ENCODE measurements around the gene LNX1.
A peak's percentile ranks its signal among the peaks of the same experiment; 100 is the strongest.
"Not testable (repeated sequence)": the region's sequence is repeated elsewhere in the genome, so short reads cannot be mapped to it uniquely, and the experiment has no call there.

LNX1 gene

DNA sequence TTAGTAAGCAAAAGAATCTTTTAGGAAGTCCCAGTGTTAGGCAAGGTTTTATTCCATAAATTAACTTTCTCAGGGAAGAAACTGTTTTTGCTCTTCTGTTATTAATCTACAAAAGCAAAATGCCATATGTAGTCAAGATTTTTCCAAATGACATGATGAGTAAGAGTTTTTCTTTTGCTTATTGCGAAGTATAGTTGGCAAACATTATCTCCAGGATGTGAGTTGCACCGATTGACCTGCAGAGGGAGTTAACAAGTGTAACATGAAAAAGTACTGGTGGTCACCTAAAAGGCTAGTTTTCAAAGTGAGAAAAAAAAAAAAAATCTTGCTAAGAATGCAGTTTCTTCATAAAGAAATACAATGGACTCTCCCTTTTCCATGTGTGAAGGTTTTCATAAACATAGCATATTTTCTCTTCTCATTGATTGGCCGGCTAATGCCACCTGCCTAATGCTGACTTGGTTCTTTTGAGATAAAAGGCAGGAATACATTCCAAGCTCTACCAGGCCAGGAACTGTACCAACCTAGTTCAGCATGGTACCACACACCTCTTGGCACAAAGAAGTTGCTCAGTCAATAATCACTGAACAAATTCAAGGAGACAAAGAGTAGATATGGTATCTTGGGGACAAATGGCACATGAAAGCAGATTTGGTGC, 100.2 kb downstream of the LNX1 start:
- DNase-seq: peak in 1 of 2 experiments; percentile 28

DNA sequence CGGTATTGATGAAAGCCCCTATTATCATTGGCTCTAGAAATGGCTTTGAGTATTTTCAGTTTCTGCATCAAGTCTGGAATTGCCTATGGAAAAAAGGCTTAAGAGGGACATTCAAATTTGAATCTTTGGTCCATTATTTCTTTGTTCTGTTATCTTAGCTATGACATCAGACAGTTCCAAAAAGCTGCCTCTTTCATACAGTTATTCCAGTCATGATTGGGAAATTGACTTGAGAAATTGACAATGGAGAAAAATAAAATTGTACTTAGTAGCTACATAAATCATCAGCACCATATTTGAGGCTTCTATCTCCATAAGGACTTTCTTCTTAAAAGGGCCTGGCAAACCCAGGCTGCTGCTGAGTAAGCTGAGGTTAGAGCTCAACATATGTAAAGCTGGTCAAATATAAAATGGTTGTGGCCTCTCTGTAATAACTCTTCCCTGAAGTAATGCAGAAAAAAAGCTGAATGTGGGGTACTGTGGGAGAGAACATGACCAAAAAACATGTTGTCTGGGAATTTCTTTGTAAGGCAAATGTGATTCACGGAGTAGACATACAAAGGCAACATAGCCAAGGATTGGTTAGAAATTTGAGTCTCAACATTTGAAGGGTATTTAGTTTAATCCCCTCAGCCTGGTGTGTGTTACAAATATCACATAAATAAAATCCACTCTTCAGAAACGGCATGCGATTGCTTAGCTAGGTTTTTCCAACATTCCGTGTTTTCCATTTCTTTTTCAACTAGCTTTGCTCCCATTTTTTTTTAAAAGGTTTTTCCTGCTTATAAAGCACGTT, 100.9 kb downstream of the LNX1 start:
- peak in 1 of 2 experiments; percentile 13 for DNase-seq

DNA sequence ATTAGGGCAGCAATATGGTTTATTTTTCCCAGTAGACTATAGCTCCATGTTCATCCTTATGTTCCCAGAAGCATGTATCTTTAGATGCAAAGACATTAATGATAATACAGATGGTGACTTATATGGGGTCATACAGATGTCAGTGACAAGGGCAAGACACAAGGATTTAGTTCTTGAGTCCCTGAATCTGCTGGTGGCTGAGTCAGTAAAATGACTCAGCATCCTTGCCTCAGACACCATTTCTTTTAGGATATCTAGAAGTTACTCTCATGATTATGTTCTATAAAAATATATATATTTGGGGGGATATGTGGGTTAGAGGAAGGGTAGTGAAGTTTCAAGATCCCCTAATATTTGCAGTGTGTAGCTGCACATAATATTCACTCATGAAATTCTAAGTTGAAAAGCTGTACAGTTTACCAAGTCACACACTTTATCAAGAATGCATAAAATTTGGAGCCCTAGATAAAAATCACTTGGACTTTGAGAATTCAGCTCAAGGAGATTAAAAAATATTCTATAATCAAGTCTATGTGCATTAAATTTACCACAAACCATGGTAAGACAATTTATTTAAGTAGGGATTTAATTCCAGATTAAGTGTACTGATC, 101.9 kb downstream of the LNX1 start:
- no peak for DNase-seq

DNA sequence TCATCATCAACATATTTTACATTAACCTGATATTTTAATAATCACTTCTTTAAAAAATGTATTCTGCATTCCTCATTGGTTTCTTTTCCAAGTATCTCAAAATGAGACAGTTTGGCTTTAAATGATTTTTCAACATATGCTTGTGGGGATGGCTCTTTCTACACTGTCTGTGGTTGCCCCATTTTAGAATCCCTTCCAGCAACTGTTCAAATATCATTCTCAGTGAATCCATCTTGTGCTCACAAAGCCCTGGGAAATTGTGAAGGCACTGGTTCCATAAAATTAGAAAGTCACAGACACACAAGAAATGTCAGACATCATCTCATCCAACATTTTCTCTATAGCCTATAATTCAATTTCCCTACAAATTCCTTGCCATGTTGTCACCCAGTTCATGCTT, 103.5 kb downstream of the LNX1 start:
- no peak for DNase-seq

DNA sequence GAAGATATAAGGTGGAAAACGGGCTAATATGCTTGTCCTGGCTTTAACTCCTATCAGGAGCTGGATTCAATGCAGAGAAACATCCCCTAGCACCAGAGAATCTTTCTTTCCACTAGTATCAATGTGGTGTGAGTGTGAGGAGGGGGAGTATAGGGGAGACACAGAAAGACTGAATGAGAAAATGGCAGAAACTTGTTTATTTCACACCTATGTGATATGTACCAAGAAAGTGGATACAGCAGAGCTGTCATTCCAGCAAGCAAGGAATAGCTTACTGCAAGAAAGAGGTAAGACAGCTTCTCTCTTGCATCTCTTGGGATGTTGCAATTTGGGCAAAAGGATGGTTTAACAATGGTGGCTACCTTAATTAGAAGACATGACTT, 105.6 kb downstream of the LNX1 start:
- no peak for DNase-seq

DNA sequence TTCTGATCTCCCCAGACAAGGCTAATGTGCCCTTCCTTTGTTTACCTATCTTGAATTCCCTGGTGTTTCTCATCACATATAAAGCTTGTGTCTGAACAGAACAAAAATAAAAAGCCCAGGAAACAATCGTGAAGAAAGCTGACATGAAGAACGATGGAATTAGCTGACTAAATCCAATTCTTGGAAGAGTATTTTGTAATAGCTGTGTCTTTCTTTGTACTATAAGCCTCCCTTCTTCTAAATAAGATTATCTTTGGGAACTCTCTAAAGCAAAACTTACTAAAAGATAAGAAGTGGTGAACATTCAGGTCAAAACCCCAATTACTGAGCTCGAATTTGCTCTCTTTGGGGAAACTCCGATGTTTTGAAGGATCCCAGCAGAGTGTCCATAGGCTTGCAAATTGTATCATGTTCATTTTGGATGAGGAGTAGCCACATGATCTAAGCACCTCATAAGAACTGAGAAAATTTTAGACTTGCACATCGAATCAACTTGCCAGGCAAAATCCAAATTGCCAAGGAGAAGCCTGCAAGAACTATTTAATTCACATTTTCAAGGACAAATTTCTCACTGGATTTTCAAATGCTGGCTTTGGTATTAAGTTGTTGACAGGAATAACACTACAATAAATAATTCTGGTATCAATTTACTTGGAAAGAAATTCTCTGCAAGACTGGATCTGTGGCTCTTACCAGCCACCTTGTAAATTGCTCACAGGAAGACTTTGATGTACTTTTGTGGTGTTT, 106.2 kb downstream of the LNX1 start:
- no peak for DNase-seq

DNA sequence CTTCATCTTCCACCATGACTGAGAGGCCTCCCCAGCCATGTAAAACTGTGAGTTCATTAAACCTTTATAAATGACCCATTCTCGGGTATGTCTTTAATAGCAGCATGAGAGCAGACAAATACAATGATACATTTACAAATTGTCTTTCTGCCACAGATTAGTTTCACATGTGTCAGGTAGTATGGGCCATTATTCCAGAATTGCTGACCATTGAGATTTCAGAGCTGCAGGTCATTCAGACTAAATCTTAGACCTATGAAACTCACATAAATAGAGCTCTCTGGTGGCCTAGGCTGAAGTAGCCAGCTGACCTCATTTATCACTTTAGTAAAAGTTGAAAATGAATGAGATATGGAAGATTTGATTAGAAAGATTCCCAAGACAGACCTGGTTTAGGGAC, 108.0 kb downstream of the LNX1 start:
- no peak for DNase-seq

DNA sequence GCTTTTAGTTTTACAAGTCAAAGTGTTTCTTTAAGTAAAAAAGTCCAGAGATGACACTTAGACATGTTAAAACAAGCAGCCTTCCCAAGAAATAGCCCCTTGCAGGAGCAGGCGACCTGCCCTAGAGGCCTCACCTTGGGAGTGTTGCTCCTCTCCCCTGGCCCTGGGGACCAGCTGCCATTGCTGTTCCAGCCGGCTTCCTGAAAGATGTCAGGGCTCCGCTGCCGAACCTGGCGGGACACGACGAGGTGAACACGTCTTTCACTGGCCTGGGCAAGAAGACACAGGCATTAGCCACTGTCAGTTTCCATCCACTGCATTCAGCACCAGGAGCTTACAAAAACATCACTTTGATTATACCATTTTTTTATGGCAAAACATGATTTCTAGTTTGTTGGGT, 109.7 kb downstream of the LNX1 start:
- no peak for DNase-seq

DNA sequence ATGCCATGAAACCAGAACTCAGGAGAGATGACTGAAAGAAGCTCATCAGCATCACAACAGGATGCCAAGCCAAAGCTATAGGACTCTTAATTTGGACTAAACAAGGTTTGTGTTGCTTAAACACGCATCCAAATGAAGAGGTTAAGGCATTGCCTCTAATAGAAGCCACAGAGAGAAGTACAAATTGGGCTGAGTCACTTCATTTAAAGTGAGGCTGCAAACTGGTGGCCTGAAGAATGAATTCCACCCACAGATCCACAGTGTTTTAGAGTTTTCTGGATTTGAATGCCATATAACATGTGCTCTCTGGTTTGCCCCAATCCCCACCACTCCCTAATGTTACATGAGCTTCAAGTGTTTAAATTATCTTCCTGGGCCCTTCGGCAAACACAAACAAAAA, 110.4 kb downstream of the LNX1 start:
- DNase-seq: no peak

DNA sequence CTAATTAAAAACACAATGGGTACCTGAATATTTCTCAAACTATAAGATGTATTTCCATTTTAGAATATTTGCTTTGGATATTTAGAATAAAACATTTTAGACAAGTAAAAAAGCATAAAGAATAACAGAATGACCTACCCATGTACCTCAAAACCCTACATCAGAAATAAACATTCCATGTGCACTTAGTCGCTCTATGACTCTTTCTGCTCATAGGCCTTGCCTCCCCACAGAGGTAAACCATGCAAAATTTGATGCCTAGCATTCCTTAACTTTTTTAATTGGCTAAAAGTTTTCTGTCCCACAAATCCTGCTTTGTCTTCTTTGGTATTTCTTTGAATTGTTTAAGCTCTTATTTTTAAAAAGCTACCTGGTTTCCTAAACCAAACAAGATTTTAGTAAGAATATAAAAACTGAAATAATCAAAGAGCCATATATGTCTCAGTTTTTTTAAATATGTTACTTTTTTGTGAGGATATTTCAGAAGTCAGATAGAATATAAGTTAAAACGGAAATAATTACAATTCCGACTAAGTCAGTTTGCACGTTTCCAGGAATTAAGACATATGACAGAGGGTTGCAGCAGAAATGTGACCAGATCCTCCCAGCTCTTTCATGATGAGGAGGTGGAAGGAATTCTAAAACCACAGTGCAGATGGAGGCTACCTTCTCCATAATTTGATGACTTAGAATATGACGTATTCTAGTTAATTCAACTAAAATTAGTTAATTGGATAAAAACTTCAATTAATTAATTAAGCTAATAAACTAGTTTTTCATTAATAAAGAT, 111.4 kb downstream of the LNX1 start:
- DNase-seq: no peak

DNA sequence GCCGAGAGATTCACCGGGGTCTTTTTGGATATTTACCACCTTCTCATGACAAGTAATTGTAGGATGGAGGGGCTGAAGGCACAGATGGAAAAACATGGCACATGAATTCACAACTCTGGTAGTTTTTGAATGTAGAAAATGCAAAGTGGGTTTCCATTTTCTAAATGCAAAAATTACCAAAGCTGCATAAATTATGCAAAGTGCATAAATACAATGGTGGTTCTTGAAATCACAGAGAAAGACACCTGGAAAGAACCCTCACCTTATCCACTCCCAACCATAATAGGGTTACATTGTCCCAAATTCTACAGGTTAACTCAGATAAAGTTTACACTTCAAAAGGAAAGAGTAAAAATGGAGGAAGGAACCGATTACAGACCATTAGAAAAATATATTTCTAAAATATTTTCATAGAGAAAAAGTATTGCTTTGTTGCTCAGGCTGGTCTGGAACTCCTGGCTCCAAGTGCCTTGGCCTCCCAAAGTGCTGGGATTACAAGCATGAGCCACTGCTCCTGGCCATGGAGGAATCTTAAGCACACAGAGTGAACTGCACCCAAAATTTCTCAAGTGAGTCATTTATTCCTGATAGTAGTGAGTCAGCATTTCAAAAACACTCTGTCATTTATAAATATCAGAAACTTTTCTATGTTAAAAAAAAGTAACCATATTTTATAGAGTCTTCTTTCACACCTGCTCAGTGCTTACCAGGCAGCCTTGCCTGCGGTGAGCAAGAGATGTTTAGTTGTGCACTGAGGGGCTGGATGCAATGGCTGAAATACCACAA, 112.4 kb downstream of the LNX1 start:
- no peak for DNase-seq

DNA sequence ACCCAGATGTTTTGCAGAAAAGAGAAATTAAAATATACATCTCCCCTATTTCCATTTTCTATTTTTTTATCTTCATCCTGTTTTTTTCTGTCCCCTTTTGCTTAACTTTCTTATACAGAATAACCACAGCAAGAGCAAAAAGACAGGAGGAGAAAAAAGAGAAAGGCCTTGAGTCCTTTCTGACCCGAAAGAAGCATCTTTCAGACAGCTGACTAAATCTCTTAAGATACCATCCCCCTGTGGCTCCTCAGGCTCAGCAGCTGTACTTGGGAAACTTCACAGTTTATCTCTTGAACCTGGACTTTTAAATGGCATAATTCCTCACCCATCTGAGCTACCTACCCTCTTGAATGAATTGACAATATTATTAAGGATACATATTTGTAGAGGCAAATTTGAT, 113.7 kb downstream of the LNX1 start:
- no peak for DNase-seq

DNA sequence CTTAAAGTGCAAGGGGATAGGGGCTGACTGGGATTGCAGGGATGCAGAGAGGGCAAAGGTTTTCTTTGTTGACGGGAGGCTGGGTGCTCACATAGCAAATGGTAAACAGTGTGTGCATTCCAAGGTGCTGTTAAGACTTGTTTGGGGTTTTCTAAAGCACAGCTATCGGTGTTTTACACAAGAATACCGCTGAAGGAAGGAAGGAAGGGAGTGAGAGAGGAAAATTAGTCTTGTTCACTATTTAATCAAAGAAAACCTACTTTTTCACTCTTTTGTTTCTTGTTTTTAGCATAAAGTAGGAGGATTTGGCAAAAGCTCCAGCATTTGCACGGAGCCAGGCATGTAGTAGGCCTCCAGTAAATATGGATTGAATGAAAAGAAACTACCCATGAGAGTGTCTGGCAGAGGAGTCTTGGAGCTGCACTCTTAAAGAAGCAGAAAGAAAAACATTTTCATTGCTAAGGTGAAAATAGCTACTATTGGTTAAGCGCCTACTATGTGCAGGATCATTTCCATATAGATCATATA, 114.2 kb downstream of the LNX1 start:
- DNase-seq: no peak

DNA sequence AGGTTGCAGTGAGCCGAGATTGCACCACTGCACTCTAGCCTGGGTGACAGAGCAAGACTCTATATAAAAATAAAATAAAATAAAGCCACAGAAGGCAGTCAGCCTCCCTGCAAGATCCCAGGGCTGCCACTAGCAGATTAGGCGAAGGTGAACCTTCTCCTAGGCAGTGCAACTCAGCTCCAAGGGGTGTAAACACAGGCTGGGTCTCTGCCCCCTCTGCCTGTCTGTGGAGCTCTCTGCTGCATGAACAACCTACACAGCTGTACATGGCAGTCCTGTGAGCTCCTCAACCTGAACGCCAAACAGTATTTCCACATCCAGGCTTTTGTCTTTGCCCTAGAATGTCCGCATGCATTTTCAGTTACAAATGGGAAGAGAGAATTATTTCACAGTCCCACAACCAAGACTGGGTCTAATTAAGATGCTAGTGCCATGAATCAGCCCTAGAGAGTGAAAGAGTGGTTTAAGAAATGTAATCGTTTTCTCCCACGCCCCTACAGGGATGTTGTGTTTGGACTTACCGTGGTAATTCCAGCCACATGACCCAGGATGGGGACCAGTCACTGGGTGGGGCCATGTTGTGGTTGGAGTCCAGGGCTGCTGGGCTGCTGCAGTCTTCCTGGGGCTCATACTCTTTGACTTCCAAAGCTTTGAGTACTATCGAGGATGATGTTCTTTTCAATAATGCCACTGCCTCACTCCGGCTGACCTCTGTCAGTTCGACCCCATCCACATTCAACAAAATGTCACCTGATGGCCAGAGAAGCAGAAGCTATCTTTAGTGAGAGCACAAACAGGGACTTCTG, 114.9 kb downstream of the LNX1 start:
- no peak for DNase-seq

DNA sequence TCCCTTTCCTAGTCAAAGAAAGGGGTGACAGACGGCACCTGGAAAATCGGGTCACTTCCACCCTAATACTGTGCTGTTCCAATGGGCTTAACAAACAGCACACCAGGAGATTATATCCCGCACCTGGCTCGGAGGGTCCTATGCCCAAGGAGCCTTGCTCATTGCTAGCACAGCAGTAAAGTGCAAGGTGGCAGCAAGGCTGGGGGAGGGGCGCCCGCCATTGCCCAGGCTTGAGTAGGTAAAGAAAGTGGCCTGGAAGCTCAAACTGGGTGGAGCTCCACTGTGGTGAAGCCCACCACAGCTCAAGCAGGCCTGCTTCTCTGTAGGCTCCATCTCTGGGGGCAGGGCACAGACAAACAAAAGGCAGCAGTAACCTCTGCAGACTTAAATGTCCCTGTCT, 124.7 kb downstream of the LNX1 start:
- not testable (repeated sequence) for DNase-seq

DNA sequence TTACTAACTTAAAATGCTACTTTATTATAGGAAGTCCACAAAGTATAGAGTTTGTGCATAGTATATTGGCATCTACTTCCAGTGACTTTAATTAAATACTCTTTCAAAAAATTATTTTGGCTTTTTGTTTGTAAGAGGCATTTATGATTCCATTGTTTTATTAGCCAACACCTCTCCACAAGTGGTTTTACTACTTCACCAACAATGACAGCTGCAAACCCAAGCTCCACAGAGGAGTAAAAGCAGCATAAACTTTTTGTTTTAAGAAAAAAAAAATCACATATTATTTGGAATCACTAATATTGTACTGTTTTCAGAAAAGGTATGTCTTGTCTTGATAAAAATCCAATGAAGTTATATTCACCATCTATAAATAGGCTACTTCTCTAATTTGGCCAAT, 125.4 kb downstream of the LNX1 start:
- DNase-seq: no peak

DNA sequence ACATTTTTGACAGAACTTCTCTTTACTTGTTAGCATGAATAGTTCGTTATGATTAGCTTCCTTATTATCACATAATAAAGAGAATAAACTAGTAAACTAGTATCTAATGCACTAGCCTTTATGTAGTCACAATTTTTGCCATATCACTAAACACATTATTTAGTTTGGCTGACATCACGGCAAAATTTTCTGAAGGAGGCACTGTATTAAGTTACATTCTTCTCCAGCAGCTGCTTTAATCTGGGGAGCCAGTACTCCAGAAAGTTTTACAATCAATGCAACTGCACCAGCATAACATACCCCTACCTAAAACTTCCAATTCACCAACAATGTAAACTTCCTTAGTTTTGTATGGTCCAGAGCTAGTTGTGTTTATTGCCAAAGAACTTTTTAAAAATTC, 126.0 kb downstream of the LNX1 start:
- DNase-seq: no peak

DNA sequence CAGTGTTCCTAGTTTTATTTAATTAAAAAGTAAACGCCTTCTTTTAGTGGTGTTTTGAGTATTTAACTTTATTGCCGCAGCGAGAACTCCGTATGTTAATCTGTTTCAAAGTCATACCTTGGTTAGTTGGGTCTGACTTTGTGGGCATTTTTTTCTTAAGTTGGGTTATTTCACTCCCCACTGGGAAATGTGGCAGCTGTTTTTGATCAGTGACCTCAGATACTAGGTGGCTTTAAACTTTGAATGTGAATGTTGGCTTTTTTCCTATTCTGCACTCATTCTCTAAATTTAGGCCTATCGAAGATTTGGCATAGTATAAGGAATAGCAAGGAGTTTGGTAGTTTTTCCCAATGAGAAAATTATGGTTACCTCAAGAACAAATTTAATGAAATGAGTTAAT, 127.9 kb downstream of the LNX1 start:
- no peak for DNase-seq

DNA sequence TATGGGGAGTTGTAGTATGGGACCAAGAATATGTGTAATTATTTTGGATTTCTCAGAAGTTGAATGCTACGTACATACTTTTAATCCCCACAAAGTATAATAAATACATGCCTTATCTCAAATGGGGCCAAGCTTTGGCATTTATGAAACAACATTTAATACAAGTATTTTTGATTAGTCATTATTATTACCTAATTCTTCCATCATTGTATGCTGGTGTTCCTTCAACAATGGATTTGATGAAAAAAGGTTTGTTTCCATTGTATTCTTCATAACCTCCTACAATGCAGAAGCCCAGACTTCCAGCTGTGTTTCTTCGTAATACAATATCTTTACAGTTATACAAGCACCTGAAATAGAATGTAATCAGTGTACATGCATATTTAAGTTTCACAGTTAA, 130.0 kb downstream of the LNX1 start:
- DNase-seq: no peak

DNA sequence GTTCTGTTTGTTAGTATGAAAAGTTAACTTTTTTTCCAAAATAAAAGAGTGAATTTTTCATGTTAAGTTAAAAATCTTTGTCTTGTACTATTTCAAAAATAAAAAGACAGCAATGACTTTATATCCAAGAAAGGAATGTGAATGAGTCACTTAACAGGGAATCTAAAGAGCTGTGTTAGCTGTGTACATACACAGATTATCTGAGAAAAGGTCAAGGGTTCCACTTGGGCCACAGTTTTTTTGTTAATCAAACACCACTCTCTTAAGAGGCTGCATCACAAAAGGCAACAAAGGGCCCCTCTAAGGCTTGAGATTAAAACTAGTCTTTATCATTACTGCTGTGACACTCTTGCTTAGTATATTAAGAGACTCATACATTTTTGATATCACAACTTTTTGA, 131.7 kb downstream of the LNX1 start:
- no peak for DNase-seq

DNA sequence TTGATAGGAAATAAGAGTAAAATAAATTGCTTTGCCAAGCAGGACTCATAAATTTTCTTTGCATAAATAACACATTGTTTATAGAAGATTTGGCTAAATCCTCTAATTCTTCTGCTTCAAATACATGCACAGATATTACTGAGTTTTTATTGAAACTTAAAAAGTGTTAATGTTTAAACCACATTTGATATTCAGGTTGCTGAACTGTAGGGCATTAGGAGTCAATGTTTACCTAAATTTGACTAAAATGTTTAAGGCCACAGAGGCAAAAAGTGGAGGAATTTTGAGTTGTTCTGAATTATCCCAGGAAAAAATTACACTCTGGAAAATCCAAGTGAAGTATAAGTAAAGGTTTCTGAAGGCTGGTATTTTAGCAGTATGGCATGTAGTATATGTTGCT, 135.1 kb downstream of the LNX1 start:
- no peak for DNase-seq
